Endodermal cell (in vitro differentiated cells): ENCODE results near the gene PLCXD1. TPM values are rescaled to one million over a fixed set of nuclear protein-coding genes. Genes with fewer than 3 reads are reported as not detected.

Source experiments
- DNase-seq: peaks from one replicate; pipeline ENCODE4 v3.0.0-alpha.2; 2017
- H3K27ac ChIP-seq: 2 replicates; pipeline ENCODE4 v1.5.1; 2013; ENCODE audit warnings: mild to moderate bottlenecking, low read depth, low read length, moderate library complexity
- H3K27me3 ChIP-seq: 2 replicates; pipeline ENCODE4 v1.6.1; 2013; ENCODE audit warnings: mild to moderate bottlenecking, low read length, moderate library complexity; ENCODE audit not compliant: insufficient read depth, control insufficient read depth, poor library complexity, severe bottlenecking
- H3K36me3 ChIP-seq: 2 replicates; pipeline ENCODE4 v1.7.0; 2013; ENCODE audit warnings: mild to moderate bottlenecking, low read length, moderate library complexity; ENCODE audit not compliant: control insufficient read depth, insufficient read depth
- H3K4me1 ChIP-seq: one replicate; pipeline ENCODE4 v1.7.0; 2013; ENCODE audit warnings: low read length; ENCODE audit not compliant: control insufficient read depth, insufficient read depth
- H3K4me3 ChIP-seq: 2 replicates; pipeline ENCODE4 v1.5.1; 2013; ENCODE audit warnings: mild to moderate bottlenecking, low read length, moderate library complexity
- H3K9ac ChIP-seq: 2 replicates; pipeline ENCODE4 v1.6.1; 2013; ENCODE audit warnings: mild to moderate bottlenecking, low read length, moderate library complexity; ENCODE audit not compliant: poor library complexity, severe bottlenecking; ENCODE audit errors: extremely low read depth
- H3K9me3 ChIP-seq: 2 replicates; pipeline ENCODE4 v1.6.1; 2013; ENCODE audit warnings: mild to moderate bottlenecking, low read length, moderate library complexity; ENCODE audit not compliant: control insufficient read depth
- H3K27ac Mint-ChIP-seq: 2 replicates; pipeline ENCODE4 v1.8.0; 2020; ENCODE audit warnings: mixed read lengths
- H3K27me3 Mint-ChIP-seq: 2 replicates; pipeline ENCODE4 v1.8.0; 2021; ENCODE audit warnings: mild to moderate bottlenecking, mixed read lengths; ENCODE audit not compliant: insufficient read depth
- H3K36me3 Mint-ChIP-seq: 2 replicates; pipeline ENCODE4 v1.8.0; 2020; ENCODE audit warnings: low read depth, mixed read lengths
- H3K4me1 Mint-ChIP-seq: 2 replicates; pipeline ENCODE4 v1.8.0; 2020; ENCODE audit warnings: mixed read lengths
- H3K4me3 Mint-ChIP-seq: 2 replicates; pipeline ENCODE4 v1.8.0; 2020; ENCODE audit warnings: mild to moderate bottlenecking, moderate library complexity, mixed read lengths
- H3K9me3 Mint-ChIP-seq: 2 replicates; pipeline ENCODE4 v1.8.0; 2020; ENCODE audit warnings: mild to moderate bottlenecking, mixed read lengths
- WGBS, 2 experiments: methylation state at CpG; one replicate each; pipeline versions ENCODE4 v1.1.5 to v1.1.7; 2013; ENCODE audit warnings: missing lambda C conversion rate in 2 of 2, mixed read lengths in 1 of 2; ENCODE audit not compliant: insufficient coverage in 1 of 2, insufficient read length in 1 of 2; 5-methylcytosine and 5-hydroxymethylcytosine counted together
- total RNA-seq, 2 donors: library from RNA; stranded (reverse); fragmentation: NEBNext Ultra II Directional in 1 of 2; extraction: Animal tissue kit (Norgen Biotek cat#: 25700) in 1 of 2; gene quantifications; 2 replicates in 1 of 2; 3 replicates in 1 of 2; pipeline ENCODE4 v1.2.1, GENCODE V29; 2021
- TF ChIP-seq, protein P1 (sequence below): fragments of 200-600 bp; sonication (generic); conservative IDR thresholded peaks from 2 replicates; pipeline ENCODE4 v1.5.0; 2021; ENCODE audit warnings: antibody characterized with exemption, mild to moderate bottlenecking

PLCXD1 gene
- total RNA-seq, 2 donors from 2014 or later = 70.3 to 96.9 TPM

DNA sequence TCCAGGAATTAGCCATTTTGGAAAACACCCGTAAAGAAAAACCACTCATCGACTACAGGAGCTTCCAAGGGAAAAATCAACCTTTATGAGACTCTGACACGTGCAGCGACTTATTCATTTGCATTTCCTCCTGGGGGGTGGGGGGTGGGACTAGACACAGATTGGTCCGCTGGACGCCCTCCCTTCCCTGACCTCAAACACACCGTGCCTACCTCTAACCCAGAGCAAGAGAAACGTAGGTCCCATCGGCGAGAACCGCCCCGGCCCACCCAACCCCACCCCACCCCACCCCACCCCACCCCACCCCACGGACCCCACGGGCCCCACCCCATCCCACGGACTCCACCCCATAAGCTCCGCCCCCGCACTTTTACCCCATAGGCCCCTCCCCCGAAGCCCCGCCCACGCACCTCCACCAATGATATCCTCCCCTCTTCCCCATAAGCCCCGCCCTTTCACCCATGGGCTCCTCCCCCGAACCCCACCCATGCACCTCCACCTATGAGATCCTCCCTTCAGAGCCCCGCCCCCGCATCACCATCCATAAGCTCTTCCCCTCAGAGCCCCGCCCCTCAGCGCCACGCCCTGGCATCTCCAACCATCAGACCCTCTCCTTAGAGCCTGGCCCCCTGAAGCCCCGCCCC lies 36.4 kb downstream of the PLCXD1 start:
- Mint-ChIP-seq H3K4me1 (peaks cover 5% of the 10 kb centered on the region), H3K36me3 (peaks cover 13% of the 10 kb centered on the region), H3K9me3 (peaks cover 2% of the 10 kb centered on the region), H3K27ac (peak overlapping the region; percentile 98), H3K27me3 (no peaks in the 10 kb centered on the region), H3K4me3 (peak overlapping the region; percentile 83)
- Histone ChIP-seq H3K36me3 (peaks cover 22% of the 10 kb centered on the region), H3K4me1 (no peaks in the 10 kb centered on the region), H3K9me3 (no peaks in the 10 kb centered on the region), H3K27me3 (no peaks in the 10 kb centered on the region), H3K27ac (peak overlapping the region; percentile 32), H3K4me3 (peak overlapping the region; percentile 80), H3K9ac (no peak overlapping the region)
- TF ChIP-seq, protein P1, sequence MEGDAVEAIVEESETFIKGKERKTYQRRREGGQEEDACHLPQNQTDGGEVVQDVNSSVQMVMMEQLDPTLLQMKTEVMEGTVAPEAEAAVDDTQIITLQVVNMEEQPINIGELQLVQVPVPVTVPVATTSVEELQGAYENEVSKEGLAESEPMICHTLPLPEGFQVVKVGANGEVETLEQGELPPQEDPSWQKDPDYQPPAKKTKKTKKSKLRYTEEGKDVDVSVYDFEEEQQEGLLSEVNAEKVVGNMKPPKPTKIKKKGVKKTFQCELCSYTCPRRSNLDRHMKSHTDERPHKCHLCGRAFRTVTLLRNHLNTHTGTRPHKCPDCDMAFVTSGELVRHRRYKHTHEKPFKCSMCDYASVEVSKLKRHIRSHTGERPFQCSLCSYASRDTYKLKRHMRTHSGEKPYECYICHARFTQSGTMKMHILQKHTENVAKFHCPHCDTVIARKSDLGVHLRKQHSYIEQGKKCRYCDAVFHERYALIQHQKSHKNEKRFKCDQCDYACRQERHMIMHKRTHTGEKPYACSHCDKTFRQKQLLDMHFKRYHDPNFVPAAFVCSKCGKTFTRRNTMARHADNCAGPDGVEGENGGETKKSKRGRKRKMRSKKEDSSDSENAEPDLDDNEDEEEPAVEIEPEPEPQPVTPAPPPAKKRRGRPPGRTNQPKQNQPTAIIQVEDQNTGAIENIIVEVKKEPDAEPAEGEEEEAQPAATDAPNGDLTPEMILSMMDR = no peak
- peak; percentile 57 for DNase-seq
- 40 to 100% methylated on average over 2 to 19 of the region's 28 CpGs for WGBS, 2 experiments

DNA sequence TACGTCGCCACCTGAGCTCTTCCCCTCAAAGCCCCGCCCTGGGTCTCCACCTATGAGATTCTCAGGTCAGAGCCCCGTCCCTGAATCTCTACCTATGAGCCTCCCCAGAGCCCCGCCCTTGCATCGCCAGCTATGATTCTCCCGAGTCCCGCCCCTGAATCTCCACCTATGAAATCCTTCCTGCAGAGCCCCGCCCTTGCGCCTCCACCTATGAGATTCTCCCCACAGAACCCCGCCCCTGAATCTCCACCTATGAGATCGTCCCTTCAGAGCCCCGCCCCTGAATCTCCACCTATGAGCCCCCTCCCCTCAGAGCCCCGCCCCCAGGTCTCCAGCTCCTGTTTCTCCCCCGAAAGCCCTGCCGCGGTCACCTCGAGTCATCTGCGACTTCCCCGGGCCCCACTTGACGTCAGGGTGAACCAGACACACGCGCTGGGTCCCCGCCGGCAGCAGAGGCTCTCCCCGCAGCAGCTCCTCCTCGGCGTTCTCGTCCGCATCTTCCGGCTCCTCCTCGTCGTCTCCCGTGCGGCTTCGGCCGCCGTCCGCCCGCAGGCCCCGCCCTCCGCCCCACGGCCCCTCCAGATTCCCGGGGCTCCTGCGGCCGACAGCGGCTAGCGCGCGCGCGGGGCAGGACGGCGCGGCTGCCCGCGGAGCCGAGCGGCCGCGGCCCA lies 37.0 kb downstream of the PLCXD1 start:
- H3K27ac ChIP-seq = peak overlapping the region; percentile 92
- peak; percentile 100 for DNase-seq
- 0 to 1% methylated on average over 4 to 61 of the region's 61 CpGs for WGBS, 2 experiments
- peak overlapping the region; percentile 80 for H3K4me3 ChIP-seq
- peak overlapping the region; percentile 98 for H3K27ac Mint-ChIP-seq
- peak overlapping the region; percentile 57 for H3K9ac ChIP-seq
- H3K27me3 ChIP-seq = no peaks in the 10 kb centered on the region
- peaks cover 5% of the 10 kb centered on the region for H3K4me1 Mint-ChIP-seq
- TF ChIP-seq, protein P1 = no peak
- peak overlapping the region; percentile 83 for H3K4me3 Mint-ChIP-seq
- peaks cover 10% of the 10 kb centered on the region for H3K36me3 Mint-ChIP-seq
- peaks cover 2% of the 10 kb centered on the region for H3K9me3 Mint-ChIP-seq
- H3K4me1 ChIP-seq = no peaks in the 10 kb centered on the region
- H3K27me3 Mint-ChIP-seq = no peaks in the 10 kb centered on the region
- no peaks in the 10 kb centered on the region for H3K9me3 ChIP-seq
- H3K36me3 ChIP-seq = peaks cover 21% of the 10 kb centered on the region

DNA sequence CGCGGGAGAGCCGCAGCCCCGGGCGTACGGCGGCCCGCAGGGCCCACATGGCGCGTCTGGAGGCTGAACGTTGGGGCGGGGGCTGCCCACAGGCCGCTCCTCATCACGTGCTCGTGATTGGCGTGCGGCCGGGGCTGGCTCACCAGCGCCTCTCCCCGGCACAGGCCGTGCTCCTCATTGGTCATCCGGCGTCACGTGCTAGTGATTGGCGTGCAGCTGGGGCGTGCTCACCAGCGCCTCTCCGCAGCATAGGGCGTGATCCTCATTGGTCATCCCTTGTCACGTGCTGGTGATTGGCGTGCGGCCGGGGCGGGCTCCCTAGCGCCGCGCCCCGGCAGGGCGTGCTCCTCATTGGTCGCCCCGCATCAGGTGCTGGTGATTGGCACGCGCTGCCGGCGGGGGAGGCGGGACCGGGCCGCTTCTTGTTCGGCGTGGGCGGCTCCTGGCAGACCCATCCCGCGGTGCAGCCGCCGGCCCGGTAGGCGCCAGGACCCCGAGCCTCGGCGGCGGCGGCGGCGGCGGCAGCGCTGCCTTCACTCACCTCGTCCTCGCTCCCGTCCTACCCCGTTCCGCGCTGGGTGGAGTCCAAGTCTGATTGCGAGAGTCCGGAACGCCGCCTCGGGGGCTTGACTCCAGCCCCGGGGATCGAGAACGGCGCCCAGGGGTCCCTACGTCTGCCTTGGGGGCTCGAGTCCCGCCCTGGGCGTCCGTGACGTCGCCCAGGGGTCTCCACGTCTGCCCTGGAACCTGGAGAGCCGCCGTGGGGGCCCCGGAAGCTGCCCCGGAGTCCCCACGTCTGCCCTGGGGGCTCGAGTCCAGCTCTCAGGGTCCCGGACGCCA lies 37.8 kb downstream of the PLCXD1 start, which contains the start of gene GTPBP6:
TSS of gene GTPBP6 (minus strand) at position 58 of the 840 bp plus-strand sequence. CDS start at position 49, 9 bp downstream.
- Histone ChIP-seq H3K9ac (peak within 1 kb of the TSS; percentile 95), H3K27ac (peak within 1 kb of the TSS; percentile 92), H3K9me3 (no peaks in the 10 kb centered on the region), H3K4me1 (no peaks in the 10 kb centered on the region), H3K36me3 (peaks cover 17% of the 10 kb centered on the region), H3K4me3 (peak within 1 kb of the TSS; percentile 83), H3K27me3 (no peaks in the 10 kb centered on the region)
- TF ChIP-seq, protein P1 = peak; percentile 18
- WGBS, 2 experiments = 0% methylated on average over 47 to 97 of the region's 97 CpGs
- Mint-ChIP-seq H3K4me1 (peaks cover 5% of the 10 kb centered on the region), H3K36me3 (peaks cover 3% of the 10 kb centered on the region), H3K4me3 (peak within 1 kb of the TSS; percentile 83), H3K27me3 (no peaks in the 10 kb centered on the region), H3K9me3 (peaks cover 2% of the 10 kb centered on the region), H3K27ac (peak within 1 kb of the TSS; percentile 98)
- DNase-seq = peak; percentile 100
